ENCODE results near the gene IGSF21. TPM values are rescaled to one million over a fixed set of nuclear protein-coding genes. Genes with fewer than 3 reads are reported as not detected.

The IGSF21 gene
- total and polyA plus RNA-seq, 2 experiments from 2014 or later, result not detected

DNA sequence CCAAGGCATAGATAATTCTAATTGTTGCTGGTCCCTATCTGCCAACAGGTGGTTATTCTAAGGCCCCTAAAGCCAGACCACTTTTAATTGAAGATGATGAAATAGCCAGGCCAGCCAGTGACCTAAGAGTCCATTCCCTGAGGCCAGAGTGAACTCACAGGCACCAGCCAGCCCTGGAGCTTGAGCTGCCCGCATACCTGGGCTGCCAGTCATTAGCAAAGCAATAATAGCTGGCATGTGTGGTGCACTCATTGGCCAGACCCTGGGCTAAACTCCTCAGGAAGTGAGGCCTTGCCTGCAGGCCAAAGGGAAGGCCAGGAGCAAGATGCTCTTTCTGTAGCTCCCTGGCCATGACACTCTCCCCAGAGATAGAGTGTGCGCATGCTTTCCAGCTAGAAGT is 192.8 kb downstream of the IGSF21 start:
- no peaks in the 10 kb centered on the region for H3K36me3 ChIP-seq (replicated peaks; ENCODE audit: insufficient read depth, low read depth)
- TF ChIP-seq EZH2 (IDR thresholded peaks at IDR 0.05; ENCODE audit: borderline replicate concordance) (no peak), EZH2phosphoT487 (IDR thresholded peaks at IDR 0.05; ENCODE audit: low read depth, severe bottlenecking, unreplicated experiment) (no peak)
- TF ChIP-seq, protein P1, sequence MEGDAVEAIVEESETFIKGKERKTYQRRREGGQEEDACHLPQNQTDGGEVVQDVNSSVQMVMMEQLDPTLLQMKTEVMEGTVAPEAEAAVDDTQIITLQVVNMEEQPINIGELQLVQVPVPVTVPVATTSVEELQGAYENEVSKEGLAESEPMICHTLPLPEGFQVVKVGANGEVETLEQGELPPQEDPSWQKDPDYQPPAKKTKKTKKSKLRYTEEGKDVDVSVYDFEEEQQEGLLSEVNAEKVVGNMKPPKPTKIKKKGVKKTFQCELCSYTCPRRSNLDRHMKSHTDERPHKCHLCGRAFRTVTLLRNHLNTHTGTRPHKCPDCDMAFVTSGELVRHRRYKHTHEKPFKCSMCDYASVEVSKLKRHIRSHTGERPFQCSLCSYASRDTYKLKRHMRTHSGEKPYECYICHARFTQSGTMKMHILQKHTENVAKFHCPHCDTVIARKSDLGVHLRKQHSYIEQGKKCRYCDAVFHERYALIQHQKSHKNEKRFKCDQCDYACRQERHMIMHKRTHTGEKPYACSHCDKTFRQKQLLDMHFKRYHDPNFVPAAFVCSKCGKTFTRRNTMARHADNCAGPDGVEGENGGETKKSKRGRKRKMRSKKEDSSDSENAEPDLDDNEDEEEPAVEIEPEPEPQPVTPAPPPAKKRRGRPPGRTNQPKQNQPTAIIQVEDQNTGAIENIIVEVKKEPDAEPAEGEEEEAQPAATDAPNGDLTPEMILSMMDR (IDR thresholded peaks at IDR 0.05; ENCODE audit: poor library complexity), result no peak
- 84% methylated on average over 2 of the region's 2 CpGs for WGBS (ENCODE audit: low lambda C conversion rate, missing lambda C conversion rate)

GRCh38 chr1:18302788-18303413 is 195.3 kb downstream of the IGSF21 start:
- no peak overlapping the region for H3K4me2 ChIP-seq
- WGBS (ENCODE audit: low lambda C conversion rate, missing lambda C conversion rate), result 66% methylated on average over 7 of the region's 7 CpGs
- TF ChIP-seq, protein P1 (IDR thresholded peaks at IDR 0.05; ENCODE audit: poor library complexity), result peak; percentile 45
- TF ChIP-seq EZH2phosphoT487 (IDR thresholded peaks at IDR 0.05; ENCODE audit: low read depth, severe bottlenecking, unreplicated experiment), result no peak

More for the DNA sequence above, 192.8 kb downstream of the IGSF21 start:
- no peak overlapping the region for H3K4me3 ChIP-seq
- no peak overlapping the region for H2AFZ ChIP-seq
- no peak for DNase-seq (ENCODE audit: low spot score)
- H3K79me2 ChIP-seq, result no peaks in the 10 kb centered on the region
- H3K9me2 ChIP-seq (replicated peaks; ENCODE audit: insufficient read depth), result no peaks in the 10 kb centered on the region
- no peak overlapping the region for H3K4me2 ChIP-seq
- H4K20me1 ChIP-seq (ENCODE audit: insufficient read depth, poor library complexity, severe bottlenecking), result no peaks in the 10 kb centered on the region
- H3K27me3 ChIP-seq, result peaks cover 28% of the 10 kb centered on the region
- H3K9me3 ChIP-seq (ENCODE audit: low read depth), result no peaks in the 10 kb centered on the region
- no peak overlapping the region for H3K27ac ChIP-seq
- no peaks in the 10 kb centered on the region for H3K4me1 ChIP-seq (ENCODE audit: insufficient read depth)

DNA sequence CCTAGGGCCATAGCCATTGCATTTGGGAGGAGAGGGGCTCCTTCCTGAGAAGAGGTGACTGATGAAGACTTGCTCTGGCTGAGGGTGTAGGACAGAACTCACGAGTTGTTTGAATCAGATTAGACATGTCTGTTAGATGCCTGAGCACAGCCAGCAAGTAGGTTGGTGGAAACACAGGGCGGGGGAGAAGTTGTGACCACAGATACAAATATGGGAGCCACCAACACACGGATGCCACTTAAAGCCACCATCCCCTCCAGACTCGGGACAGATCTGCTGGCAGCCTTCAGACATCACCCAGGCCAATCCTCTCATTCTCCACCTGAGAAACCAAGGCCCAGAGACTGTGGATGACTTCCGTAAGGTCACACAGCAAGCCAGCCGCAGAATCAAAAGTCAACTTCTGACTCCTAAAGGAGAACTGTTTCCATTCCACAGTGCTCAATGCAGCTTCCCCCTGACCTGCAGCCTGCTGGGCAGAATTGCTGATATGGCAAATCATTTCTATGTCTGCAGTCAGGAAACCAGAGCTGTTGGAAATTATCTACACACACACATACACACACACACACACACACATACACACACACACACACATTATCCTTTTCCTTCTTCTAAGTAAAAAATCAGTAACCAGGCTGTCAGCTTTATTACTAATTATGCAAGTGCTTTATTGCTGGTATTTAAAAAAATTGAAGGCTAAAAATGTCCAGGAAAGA is 196.7 kb downstream of the IGSF21 start:
- no peak overlapping the region for H2AFZ ChIP-seq
- no peaks in the 10 kb centered on the region for H3K9me2 ChIP-seq (replicated peaks; ENCODE audit: insufficient read depth)
- 83% methylated on average over 6 of the region's 6 CpGs for WGBS (ENCODE audit: low lambda C conversion rate, missing lambda C conversion rate)
- no peaks in the 10 kb centered on the region for H3K9me3 ChIP-seq (ENCODE audit: low read depth)
- no peak overlapping the region for H3K27ac ChIP-seq
- H3K4me1 ChIP-seq (ENCODE audit: insufficient read depth), result no peaks in the 10 kb centered on the region
- no peak overlapping the region for H3K4me3 ChIP-seq
- no peak for DNase-seq (ENCODE audit: low spot score)
- no peaks in the 10 kb centered on the region for H4K20me1 ChIP-seq (ENCODE audit: insufficient read depth, poor library complexity, severe bottlenecking)
- H3K36me3 ChIP-seq (replicated peaks; ENCODE audit: insufficient read depth, low read depth), result no peaks in the 10 kb centered on the region
- no peak overlapping the region for H3K4me2 ChIP-seq
- H3K27me3 ChIP-seq, result peaks cover 3% of the 10 kb centered on the region
- TF ChIP-seq, protein P1 (IDR thresholded peaks at IDR 0.05; ENCODE audit: poor library complexity), result no peak
- no peak for TF ChIP-seq EZH2phosphoT487 (IDR thresholded peaks at IDR 0.05; ENCODE audit: low read depth, severe bottlenecking, unreplicated experiment)
- TF ChIP-seq EZH2 (IDR thresholded peaks at IDR 0.05; ENCODE audit: borderline replicate concordance), result no peak
- no peaks in the 10 kb centered on the region for H3K79me2 ChIP-seq

More at GRCh38 chr1:18302788-18303413, 195.3 kb downstream of the IGSF21 start:
- no peak overlapping the region for H2AFZ ChIP-seq
- no peaks in the 10 kb centered on the region for H4K20me1 ChIP-seq (ENCODE audit: insufficient read depth, poor library complexity, severe bottlenecking)
- H3K9me3 ChIP-seq (ENCODE audit: low read depth), result no peaks in the 10 kb centered on the region
- H3K27me3 ChIP-seq, result peaks cover 16% of the 10 kb centered on the region
- H3K36me3 ChIP-seq (replicated peaks; ENCODE audit: insufficient read depth, low read depth), result no peaks in the 10 kb centered on the region
- H3K27ac ChIP-seq, result no peak overlapping the region
- H3K4me3 ChIP-seq, result no peak overlapping the region
- no peak for DNase-seq (ENCODE audit: low spot score)
- H3K79me2 ChIP-seq, result no peaks in the 10 kb centered on the region
- H3K4me1 ChIP-seq (ENCODE audit: insufficient read depth), result no peaks in the 10 kb centered on the region
- H3K9me2 ChIP-seq (replicated peaks; ENCODE audit: insufficient read depth), result no peaks in the 10 kb centered on the region
